GM21360 (cell line): ENCODE results near the gene PXDN.
A peak's percentile ranks its signal among the peaks of the same experiment; 100 is the strongest.

Experiments used
- ATAC-seq: cut with Tn5 transposase; IDR thresholded peaks from one replicate; pipeline ENCODE4 v1.9.1; 2021; ENCODE audit warnings: mild to moderate bottlenecking, moderate library complexity; ENCODE audit not compliant: unreplicated experiment

Gene PXDN

GRCh38 chr2:1673160-1673944 lies 71.0 kb downstream of the PXDN start:
- no peak for ATAC-seq

DNA sequence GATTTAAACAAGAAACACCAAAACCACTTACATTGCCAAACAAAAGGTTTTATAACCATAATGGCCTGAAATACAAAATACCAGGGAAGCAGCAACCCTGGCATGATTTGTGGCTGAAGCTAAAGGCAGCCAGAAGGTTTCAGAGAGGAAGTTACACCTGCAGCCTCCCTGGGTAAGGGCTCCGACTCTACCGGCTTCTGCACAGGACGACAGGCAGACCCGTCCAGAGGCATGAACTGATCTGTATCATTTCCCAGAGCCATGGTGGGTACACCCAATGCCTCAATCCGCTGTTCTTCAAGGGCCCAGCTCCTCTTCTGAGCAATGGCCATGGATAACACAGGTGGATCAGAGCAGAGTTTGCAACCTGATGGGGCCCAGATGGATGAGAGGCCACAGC lies 71.6 kb downstream of the PXDN start:
- ATAC-seq = no peak

- ATAC-seq = no peak
Observed at GRCh38 chr2:1671916-1672315, 72.4 kb downstream of the PXDN start.

GRCh38 chr2:1670636-1671035 lies 73.7 kb downstream of the PXDN start:
- ATAC-seq = no peak

GRCh38 chr2:1665761-1666505 lies 78.4 kb downstream of the PXDN start:
- no peak for ATAC-seq

GRCh38 chr2:1664698-1665097 lies 79.6 kb downstream of the PXDN start:
- no peak for ATAC-seq

DNA sequence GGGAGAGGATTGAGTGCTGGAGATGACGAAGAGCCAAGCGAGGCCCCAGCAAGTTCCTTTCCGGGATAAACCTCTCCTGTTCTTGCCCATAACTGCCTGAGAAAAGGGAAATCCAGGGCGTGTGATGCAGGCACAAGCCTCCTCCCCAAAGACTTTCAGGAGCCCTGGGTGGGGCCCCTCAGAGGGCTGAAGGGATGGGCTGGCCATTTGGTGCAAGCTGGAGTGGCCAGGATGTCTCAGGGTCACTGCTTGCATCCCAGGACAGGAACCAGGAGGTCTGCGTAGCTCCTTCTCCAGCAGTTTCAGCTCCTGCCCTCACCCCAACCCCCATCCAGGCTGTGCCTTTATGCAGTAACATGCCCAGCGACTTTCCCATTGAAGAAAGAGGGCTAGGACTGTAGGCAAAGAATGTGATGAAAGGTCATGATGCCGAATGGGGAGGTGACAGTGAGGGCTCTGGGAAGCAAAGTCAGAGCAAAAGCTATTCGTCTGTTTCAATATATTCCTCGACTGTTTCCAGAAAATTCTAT lies 80.2 kb downstream of the PXDN start:
- ATAC-seq = no peak

- no peak for ATAC-seq
Observed at GRCh38 chr2:1663621-1664020, 80.7 kb downstream of the PXDN start.

DNA sequence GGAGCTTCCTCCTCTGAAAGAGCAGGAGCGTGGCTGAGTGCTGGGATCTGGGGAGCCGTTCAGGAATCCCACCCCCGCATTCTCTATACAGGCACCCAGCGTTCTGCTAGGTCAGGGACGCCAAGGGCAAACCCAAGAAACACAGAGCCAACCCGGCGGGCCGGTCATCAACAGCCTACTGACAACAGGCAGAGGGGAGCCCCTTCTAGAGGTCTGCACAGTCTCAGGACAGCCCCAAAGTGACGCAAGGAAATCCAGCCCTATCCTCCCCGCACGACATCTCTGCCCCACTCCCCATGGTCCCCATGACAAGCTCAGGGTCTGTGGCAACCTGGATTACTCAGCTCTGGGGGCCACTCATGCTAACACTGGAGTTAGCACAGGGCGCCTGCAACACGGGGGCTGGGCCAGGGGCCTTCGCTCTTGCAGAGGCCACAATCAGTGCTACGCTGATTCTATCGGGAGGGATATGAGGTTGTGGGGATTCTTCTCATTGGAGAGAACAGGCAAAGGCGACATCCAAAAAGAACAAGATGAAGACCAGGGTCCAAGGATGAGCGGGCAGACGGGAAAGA lies 81.6 kb downstream of the PXDN start:
- no peak for ATAC-seq

GRCh38 chr2:1661891-1662605 lies 82.3 kb downstream of the PXDN start:
- no peak for ATAC-seq

DNA sequence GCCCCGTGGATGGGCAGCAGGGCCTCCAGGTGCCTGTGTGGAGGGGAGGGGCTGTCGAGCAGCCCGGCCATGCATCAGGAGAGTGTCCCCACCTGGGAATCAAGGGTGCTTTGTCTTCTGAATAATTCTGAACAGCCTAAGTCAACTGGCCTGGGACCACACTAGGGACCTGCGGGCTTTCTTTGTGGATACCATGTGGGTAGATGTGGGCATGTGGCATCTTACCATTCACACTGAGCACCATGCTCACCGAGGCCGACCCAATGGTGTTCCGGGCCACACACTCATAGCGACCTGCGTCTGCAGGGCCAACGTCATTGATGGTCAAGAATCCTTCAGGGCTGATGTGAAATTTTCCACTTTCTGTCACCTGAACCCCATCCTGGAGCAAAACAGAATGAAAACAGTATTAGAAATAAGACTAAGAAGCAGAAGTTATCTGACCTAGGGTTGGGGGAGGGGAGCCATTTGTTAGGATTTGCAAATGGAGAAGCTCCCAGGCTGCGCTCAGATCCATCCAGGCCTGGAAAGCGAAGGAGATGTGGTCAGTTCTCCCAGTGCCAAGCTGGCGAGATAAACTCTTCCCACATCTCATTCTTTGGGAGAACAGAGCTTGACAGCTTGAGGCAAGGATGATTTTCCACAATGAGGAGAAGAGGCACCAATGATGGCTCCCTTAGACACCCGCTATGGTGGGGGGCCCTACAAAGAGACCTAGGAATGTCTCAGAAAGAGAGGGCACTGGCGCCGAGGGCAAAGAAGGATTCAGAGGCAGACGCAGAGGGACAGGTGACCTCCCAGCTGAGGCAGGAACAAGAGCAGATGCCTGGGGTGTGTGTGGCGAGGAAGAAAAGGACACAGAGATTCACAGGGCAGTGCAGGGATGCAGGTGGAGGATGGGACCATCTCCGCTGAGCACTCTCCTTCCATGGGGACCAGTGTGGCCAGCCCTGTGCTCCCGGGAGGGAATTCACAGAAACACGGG lies 83.4 kb downstream of the PXDN start:
- ATAC-seq = no peak

- no peak for ATAC-seq
Observed at GRCh38 chr2:1659951-1660565, 84.3 kb downstream of the PXDN start.

- ATAC-seq = no peak
Observed at GRCh38 chr2:1658394-1659151, 85.7 kb downstream of the PXDN start.

GRCh38 chr2:1656961-1657841 lies 87.1 kb downstream of the PXDN start:
- peak; percentile 53 for ATAC-seq

GRCh38 chr2:1656326-1656960 lies 87.9 kb downstream of the PXDN start:
- peak; percentile 48 for ATAC-seq

GRCh38 chr2:1655461-1655860 lies 88.9 kb downstream of the PXDN start:
- no peak for ATAC-seq

GRCh38 chr2:1654696-1655374 lies 89.5 kb downstream of the PXDN start:
- no peak for ATAC-seq
